Measurements from ENCODE around the gene PKDREJ.

DNA sequence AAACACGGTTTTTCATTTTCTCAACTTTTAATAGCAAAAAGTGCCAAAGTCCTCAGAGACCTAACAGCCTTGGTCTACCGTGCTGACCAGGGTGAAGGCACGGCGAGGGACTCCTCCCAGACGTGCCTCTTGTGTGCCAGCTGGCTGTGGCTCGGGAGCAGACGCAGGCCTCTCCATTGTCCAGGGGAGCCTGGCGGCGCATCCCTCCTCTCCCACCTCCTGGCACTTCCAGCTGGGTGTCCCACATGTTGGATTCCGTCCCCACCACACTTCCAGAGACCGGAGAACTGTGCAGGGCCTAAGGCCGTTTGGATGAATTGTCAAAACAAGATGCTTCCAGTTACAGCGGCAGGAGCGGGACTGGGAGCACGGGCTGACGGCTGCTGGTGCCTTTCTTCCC, 24.6 kb downstream of the PKDREJ start:
- TF ChIP-seq, protein P1, sequence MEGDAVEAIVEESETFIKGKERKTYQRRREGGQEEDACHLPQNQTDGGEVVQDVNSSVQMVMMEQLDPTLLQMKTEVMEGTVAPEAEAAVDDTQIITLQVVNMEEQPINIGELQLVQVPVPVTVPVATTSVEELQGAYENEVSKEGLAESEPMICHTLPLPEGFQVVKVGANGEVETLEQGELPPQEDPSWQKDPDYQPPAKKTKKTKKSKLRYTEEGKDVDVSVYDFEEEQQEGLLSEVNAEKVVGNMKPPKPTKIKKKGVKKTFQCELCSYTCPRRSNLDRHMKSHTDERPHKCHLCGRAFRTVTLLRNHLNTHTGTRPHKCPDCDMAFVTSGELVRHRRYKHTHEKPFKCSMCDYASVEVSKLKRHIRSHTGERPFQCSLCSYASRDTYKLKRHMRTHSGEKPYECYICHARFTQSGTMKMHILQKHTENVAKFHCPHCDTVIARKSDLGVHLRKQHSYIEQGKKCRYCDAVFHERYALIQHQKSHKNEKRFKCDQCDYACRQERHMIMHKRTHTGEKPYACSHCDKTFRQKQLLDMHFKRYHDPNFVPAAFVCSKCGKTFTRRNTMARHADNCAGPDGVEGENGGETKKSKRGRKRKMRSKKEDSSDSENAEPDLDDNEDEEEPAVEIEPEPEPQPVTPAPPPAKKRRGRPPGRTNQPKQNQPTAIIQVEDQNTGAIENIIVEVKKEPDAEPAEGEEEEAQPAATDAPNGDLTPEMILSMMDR (conservative IDR thresholded peaks at IDR 0.05): no peak
- TF ChIP-seq EZH2 (IDR thresholded peaks at IDR 0.05; ENCODE audit: low read depth): no peak
